Measurements from ENCODE around the gene TEKT4.

- no peak for TF ChIP-seq MAZ (IDR thresholded peaks at IDR 0.05; ENCODE audit: borderline replicate concordance, low read depth, low read length)
- TF ChIP-seq CTCF (IDR thresholded peaks at IDR 0.05), result no peak
- TF ChIP-seq REST (IDR thresholded peaks at IDR 0.05), result no peak
- no peak for TF ChIP-seq POLR2A (IDR thresholded peaks at IDR 0.05; ENCODE audit: low read length)
- TF ChIP-seq EP300 (IDR thresholded peaks at IDR 0.05), result no peak
- TF ChIP-seq CEBPB (IDR thresholded peaks at IDR 0.05), result no peak
- no peak for TF ChIP-seq PBX3 (IDR thresholded peaks at IDR 0.05)
- no peak for TF ChIP-seq NPAS2 (CRISPR knock-in tag; IDR thresholded peaks at IDR 0.05; ENCODE audit: borderline replicate concordance)
- no peak for TF ChIP-seq CBX8 (IDR thresholded peaks at IDR 0.05)
- TF ChIP-seq NR3C1 (IDR thresholded peaks at IDR 0.05), result no peak
- TF ChIP-seq ZSCAN20 (CRISPR knock-in tag; IDR thresholded peaks at IDR 0.05), result no peak
Measured at GRCh38 chr2:94872676-94873361, 1.6 kb downstream of the TEKT4 start.
